CMK (cell line): ENCODE data around the gene LRPAP1.

Experiments used
- DNase-seq: peaks from one replicate; pipeline ENCODE4 v3.0.0-alpha.2; 2010; ENCODE audit warnings: low read depth

Gene LRPAP1

DNA sequence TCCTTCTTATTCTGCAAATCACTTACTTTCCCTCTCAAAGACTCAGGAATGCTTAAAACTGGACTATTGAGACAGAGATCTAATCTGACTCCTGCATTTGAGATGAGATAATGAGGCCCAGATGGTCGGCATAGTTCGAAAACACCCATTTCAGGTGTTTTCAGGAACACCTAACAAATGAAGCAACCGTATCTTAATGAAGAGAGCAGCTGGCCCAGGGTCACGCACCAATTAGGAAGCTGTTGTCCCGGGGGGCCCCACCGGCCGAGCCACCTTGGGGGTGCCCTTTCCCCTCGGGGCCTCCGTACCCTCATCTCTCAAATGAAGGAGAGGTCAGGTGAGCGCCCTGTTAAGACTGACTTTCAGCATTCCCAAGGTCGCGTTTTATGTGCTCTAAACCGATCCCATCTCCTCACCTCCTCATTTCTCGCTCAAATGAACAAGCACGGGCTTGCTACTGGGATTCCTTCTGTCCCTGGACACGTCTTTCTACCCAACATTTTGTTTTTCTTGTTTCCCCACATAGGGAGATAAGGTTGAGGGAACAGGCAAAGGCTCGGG lies 824 bp downstream of the LRPAP1 start:
- DNase-seq, result no peak

DNA sequence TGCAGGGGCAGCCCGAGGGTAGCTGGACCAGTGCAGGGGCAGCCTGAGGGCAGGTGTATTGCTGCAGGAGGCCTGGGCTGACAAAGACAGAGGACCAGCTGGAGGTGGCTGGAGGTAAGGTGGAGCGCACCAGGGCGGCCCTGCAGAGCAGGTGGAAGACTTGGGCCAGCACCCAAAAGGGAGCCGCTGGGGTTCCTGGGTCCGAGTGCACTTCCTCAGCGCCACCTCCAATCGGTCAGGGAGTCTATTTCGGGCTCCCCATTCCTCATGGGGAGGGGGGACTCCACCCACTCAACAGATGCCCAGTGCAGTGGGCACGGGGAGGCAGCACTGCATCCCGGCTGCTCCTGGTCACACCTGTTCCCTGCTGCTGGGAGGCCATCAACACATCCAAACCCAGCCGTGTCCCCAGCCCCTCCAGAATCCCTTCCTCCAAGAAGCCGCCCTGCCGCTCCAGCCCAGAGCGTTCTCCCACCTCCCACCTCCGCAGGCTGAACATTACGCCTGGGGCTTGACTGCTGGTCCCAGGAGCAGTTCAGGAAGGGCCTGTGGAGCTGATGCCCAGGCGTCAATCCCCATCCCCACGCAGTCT lies 1.5 kb downstream of the LRPAP1 start:
- no peak for DNase-seq

DNA sequence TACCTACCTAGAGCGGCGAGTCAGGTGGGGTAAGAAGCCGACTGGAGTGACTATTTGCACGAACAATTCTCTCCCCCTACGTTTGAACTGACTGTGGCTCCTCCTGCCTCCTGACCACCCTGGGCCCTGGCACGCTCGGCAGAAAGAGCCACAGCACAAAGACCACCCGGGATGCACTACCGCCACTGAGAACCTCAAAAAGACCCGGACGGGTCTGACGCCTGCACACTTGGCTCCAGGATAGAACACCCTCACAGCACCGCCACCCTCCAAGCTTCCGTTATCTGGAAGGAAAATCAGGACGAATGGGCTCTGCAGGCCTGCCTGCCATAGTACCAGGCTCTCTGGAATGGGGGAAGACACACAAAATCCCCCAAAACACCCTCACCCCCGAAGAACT lies 2.2 kb downstream of the LRPAP1 start:
- no peak for DNase-seq

DNA sequence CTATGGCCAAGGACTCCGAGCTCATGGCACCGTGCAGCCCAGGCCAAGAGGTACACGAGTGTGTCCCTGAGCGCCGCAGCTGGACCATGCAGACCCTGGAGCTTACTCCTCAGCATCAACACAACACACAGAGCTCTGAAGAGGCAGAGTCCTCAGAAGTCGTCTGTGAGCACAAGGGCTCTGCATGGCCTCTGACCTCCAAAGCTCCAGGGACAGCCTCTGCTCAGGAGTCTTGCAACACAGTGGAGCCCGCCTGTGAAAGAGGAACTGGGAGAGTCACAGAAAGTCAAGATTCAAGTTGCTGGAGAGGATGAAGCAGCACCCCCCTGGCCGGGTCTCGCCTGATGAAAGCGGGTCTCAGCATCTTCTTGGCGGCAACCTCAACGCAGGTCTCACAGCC lies 2.9 kb downstream of the LRPAP1 start:
- no peak for DNase-seq

DNA sequence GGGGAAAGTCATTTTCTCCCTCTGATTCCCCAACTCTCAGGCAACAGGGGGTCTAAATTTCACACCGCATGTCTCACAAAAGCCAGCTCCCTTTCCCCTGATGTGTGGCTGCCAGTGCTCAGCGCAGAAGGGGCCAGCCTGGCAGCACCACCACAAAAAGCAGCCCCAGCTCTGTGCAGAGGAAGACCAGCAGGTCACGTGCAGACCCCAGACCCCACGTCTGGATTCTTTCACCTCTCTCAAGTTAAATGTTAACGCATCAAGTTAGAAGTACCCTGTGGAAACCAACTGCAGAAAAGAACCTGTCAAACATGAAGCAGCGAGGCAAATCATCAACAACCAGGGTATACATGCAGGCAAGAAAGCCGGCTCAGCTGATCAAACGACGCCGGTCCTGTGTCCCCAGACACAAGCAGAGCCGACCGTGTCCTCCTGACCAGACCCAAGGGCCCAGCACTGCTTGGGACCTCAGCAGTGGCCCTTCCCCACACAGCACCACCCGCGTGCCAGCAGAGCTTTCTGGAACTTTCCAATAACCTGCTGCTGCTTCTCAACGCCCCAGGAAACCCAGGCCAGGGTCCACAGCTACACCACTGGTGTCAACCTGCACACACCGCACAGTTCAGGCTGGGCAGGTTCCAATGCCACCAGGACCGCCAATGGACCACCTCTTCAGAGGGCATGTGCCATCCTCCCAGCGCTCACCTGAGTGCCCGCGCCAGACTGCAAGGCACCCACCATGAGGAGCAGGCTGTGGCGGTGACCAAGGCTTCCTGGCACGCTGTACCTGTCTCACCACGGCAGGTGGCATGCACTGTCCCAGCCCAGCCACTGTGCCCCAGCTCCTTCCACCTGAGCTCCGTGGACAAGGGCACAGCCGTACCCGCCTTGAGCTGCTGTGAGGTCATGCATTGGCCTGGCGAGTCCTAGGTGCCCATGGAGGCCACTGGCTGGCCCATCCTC lies 4.0 kb downstream of the LRPAP1 start:
- DNase-seq, result no peak

DNA sequence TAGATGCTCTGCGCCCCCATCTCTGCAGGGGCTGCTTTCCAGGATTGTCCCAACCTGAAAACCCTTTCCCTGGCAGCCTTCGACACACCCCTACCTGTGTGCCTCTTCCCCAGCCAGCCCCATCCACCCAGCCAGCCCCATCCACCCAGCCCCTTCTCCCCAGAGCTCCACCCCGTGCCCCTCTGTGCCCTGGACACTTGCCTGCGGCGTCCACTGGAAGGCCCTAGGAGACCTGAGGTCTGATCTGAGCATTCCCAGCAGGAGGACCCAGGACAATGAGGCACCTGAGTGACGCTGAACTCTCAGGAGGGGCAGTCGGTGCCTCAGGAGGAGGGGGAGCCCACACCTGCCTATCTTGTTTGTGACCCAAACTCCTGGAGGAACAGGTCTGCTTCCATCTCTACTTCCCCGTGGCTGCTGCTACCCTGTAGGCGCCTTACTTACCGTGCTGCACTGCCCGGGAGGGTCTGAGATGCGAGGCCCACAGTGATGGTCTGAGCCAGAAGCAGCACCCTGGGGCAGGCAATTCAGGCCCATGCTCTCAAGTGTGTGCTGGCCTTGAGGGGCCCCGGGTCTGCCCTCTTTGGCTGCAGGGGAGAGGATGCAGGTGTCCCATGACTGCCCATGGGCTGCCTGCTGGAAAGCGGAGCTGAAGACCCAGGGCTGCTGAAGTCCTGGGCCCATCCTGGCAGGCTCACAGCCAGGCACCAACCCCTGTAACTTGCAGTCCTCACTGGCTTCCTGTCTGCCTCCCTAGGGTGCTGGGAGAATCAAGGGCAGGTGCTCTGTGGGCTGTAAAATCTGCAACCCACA lies 4.9 kb downstream of the LRPAP1 start:
- DNase-seq, result no peak

DNA sequence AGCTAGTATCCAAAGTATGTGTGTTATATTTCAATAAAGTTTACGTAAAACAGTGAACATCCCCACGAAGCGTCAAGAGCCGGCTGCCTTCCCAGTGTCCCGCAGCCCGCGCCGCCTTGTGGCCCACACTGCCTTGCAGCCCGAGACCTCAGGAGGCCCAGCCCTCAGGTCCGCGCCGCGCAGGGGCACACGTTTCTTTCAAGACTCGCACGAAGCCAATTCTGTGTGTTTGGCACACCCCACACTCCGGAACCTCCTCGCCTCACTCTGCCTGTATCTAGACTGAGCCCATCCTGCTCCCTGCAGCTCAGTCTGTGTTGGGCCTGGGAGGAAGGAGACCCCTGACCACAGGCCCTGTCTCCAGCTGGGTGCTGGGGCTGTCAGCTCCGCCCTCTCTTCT lies 5.8 kb downstream of the LRPAP1 start:
- no peak for DNase-seq

DNA sequence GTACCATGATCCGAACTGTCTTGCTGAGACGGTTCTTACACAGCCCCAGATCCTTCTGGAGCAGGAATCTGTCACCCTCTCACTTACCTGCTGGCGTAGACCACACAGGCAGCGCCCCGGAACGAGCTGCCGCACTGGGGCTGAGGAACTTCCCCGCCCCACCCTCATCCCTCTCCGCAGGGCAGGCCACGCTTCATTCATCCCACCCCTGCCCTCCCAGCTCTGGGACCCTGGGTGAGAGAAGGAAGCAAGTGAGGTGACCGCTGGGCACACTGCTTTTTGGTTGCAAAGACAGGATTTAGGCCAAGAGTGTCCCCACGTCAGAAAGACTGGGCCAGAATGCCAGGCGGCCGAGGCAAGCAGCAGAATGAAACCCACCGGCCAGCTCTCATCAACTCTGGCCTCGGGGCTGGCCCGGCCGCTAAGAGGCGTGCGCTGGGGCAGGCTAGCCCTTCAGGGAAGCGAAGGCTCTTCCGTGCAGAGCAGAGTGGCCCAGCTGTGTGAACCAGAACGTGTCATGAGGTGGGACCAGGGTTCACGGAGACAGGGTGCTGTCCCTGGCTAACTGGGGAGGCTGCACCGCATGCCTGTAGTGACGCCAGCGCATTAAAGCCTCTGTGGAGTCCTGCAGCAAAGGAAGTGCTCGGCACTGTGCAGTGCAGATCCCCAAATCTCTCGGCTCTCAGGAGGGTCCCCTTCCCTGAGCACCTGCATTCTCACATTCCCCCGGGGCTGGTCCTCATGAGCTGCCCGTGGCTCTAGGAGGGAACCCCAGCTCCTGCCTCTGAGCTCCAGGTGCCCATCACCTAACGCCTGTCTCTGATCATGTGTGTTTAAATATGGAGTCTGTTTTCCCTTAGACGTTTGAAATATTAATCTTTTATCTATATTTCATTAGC lies 6.4 kb downstream of the LRPAP1 start:
- DNase-seq, result no peak

DNA sequence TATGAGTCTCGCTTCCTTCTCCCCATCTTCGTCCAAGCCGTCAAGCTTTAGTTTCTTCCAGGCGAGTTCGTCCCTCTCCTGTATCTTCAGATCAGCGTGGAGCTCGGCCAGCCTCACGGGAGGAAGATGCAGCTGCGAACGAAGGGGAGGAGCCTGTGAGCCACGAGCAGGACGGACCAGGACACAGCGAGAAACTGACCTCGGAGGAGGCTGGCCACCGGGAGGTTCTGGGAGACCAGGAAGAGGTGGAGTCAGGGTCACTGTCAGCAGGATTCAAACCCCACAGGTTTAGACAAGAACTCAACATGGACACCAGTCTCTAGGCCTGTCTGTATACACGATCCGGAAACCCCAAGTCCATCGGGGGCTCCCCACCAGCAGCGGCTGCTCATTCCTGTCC lies 7.3 kb downstream of the LRPAP1 start:
- DNase-seq, result no peak

DNA sequence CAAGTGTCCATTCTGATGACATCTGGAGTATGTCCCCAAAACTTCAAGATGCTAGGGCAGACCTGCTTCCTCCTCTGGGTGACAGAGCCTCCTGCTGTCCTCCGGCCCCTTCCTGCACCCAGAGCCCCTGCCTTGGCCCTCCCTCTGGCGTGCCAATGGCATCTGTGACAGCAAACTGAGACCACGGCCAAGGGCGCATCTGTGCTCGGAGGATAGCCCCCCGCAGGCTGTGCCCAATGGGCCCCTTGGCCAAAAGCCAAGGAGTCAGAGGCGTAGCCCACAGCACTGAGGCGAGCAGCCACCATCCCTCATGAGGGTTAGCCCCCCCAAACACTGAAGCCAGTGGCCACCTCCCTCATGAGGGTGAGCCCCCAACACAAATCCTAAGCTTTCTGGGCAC lies 7.9 kb downstream of the LRPAP1 start:
- no peak for DNase-seq

DNA sequence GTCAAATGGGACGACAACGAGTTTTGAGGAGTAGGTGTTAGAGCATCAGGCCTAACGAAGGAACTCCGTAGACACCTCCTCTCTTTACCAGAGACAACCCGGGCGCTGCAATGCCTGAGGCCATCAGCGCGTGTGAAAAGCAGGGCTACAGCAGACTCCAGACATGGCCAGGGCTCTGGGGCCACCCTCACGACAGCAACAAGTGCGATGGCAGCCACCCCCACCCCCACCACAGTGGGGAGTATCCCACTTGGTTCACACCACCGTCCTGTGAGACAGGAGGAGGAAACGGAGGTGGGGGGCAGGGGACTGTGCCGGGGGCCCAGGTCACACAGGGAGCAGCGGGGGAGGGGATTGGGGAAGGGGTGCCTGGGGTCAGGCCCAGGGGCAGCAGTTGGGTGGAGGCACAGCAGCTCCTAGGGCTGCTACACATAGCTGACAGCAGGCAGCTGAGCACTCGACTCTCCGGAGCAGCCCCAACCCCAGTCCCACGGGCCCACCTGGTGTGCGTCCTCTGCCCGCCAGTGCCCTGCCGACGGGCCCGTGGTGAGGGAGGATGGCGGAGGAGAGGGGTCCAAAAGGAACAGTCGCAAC lies 8.5 kb downstream of the LRPAP1 start:
- DNase-seq, result no peak

DNA sequence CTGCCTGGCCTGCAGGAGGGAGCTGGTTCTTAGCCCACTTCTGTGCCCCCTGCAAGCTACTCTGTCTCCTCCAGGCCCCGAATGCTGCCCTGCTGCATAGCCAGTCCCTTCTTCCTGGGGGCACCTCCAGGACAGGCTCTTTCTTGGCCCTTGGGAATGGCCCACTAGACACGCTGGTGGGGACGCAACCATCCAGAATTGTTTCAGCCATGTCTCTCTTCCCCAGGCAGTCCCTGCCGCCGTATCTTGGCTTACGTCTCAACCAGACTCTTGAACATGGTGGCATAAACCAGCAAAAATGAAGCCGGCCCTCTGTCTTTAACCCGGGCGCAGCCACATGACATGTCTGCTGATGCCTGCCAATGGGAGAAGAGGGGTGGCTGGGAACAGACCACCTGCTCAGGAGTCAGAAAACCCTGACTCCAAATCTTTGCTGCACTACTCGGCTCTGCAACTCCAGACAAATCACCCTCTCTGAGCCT lies 9.0 kb downstream of the LRPAP1 start:
- no peak for DNase-seq

DNA sequence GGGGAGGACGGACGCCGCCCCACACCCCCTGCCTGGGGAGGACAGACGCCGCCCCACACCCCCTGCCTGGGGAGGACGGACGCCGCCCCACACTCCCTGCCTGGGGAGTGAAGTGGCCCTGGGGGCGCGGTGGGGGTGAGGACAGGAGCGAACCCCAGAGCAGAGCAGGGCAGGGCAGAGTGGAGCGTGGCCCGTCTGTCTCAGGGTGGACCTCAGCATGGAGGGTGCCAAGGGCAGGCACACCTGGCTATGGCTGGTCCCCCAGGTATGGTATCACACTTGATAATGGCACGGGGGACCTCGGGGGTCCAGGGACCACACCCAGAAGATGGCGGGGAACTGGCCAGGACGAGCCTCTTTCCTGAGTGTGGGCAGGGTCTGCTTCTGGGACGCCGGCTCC lies 9.6 kb downstream of the LRPAP1 start:
- DNase-seq, result no peak

DNA sequence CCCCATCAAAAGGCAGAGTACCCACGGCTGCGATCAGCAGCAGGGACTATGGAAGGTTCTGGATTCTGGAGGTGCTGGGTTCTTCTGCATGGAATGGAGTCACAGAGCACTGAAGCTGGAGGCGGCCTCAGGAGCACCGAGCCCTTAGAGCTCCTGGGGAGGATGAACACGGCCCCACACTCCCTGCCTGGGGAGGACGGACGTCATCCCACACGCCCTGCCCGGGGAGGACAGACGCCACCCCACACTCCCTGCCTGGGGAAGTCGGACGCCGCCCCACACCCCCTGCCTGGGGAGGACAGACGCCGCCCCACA lies 9.9 kb downstream of the LRPAP1 start:
- DNase-seq, result no peak

DNA sequence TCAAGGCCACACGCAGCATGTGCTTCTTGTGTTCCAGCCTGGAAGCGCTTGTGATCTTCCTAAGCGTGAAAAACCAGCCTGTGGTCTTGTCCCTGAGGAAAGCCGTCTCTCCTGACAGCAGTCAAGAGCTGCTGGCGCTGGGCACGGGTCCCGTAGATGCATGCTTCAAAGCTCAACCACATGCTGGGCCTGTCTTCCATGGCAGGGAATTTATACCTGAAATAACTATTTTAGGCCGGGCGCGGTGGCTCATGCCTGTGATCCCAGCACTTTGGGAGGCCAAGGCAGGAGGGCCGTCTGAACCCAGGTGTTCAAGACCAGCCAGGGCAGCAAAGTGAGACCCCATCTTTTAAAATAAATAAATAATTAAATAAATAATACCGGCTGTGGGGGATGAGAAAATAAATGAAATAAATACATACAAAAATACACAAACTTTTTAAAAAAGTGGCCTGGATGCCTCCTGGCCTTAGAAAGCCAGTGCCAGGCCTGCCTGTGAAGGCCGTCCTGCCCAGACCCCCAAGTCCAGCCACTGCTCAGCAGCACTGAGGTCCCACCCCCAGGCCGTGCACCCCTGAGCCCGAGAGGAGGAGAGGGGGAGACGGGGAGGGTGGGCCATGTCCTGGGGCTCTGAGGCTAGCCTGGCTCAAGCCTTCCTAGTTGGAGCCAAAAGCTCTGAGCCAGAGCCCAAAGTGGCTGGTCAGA lies 10.4 kb downstream of the LRPAP1 start:
- no peak for DNase-seq

DNA sequence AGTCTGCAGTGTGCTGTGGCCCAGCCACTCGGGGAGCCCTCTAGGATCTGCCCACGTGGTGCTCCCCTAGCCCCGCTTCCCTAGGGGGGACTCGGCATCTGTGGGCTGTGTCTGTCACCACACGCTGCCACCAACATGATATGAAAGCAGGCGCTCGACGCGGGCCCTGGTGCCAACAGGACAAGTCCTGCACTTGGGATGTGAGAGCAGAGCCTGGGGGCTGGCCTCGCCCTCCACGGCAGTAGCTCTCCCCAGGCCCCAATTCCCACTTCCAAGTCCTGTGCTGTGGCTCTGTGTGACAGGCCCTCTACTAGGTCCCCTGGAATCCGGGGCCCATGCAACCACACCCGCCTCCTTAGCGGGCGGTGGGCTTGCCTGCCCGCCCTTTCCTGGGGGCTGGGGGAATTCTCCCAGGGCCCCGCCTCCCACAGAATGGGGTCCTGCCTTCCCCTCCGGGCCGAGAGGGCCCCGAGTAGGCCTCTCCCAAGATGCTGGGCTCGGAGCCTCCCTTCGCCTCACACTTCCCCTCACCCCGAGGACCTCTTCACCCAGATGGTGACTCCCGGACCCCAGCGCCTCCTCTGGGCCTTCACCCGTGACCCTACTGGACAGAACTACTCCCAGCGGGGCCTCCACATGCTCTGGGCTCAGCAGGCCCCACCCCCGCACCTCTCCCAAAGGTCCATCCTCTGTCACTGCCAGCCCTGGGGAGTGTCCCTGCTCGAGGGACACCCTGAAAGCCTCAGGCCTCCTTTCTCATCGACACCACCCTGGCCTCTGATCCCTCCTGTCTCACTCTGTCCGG lies 11.2 kb downstream of the LRPAP1 start:
- DNase-seq, result no peak

DNA sequence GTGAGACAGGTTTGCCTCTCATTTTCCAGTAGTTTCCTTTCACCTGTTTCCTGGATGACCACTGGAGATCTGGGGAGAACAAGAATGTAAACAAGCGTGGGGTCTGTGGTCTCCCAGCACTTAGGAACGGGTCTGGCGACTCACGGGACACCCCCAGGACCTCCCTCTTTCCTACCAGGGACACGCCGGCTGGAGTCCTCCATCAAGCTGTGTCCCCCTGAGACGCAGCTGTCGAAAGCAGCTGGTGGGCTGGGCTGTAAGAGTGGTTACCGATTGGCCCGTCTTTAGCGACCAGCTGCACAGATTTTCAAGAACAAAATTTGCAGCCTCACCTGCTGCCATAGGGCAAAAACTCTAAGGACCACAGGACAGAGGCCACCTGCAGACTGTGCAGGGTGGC lies 11.9 kb downstream of the LRPAP1 start:
- no peak for DNase-seq

DNA sequence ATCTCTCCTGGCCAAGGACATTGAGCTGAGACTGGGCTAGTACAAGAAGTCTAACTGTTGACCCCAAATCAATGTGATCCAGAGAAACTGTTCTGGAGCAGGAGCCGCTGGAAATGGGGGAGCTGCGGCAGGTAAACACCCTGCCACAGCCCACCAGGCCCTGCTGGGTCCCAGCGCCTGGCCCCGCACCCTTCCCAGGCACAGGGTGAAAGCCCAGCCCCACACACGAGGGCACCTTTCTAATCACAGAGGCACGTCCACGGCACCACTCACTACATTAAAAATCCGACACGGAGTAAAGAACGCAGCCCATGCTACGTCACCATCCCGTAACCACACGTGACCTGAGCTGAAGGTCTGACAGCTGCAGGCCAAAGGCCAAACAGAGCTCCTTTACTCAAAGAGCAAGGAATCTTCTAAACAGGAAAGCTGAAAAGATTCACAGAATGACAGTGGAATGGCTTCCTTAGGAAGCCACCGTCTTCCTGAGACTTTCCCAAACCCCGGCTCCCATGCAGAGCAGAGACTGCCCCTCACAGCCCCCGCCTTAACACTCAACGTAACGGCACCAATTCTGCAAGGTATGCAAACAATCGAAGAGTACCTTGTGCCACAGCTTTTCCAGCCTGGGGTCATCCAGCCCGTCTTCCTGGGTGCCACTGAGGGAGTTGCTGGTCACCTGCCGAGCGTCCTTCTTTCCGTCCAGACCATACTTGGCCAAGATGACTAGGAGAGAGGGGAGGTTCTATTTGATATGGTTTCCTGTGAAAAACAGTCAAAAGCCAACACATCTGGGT lies 12.6 kb downstream of the LRPAP1 start:
- DNase-seq, result no peak

DNA sequence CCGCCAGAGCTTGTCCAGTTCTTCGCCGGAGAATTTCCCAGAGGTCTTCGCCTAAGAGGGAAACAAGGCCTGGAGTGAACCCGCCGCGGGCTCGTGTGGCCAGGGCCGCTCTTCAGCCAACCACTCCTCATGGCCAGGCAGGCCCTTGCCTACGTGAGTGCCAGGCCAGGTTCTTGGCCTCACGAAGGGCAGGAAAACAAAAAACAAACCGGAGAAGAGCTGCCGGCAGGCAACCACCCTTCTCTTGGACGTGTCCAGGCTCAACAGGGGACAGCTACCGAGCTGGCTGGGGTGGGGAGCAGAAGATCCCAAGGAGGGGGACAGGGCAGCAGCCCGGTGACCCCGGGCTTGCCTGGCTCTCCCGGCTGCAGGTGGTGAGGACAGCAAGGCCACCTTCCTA lies 13.3 kb downstream of the LRPAP1 start:
- no peak for DNase-seq
